PC-3 (cell line): Measurements from ENCODE around the gene EMILIN2. TPM values are rescaled to one million over a fixed set of nuclear protein-coding genes. Genes with fewer than 3 reads are reported as not detected.

Source experiments
- ATAC-seq: fragments of 200-7000 bp; cut with Tn5 transposase; 2 replicates; pipeline ENCODE4 v1.9.1; 2020; ENCODE audit warnings: mild to moderate bottlenecking, moderate library complexity
- BruUV-seq: library from RNA; stranded (reverse); fragments of 400-500 nt; replicated peaks from 2 replicates; lab custom pipeline; 2021; lab: Mats Ljungman, UMichigan
- CTCF ChIA-PET: fragments of 300-600 bp; sonication (Branson Sonifier 250); formaldehyde crosslinking; loops from one replicate; lab custom pipeline; 2022; ENCODE audit warnings: antibody characterized with exemption; lab: Charles Lee
- POLR2A ChIA-PET: fragments of 300-600 bp; sonication (Branson Sonifier 250); formaldehyde crosslinking; loops from one replicate; lab custom pipeline; 2022; ENCODE audit warnings: antibody characterized with exemption; ENCODE audit not compliant: unreplicated experiment; lab: Charles Lee
- DNase-seq: peaks from one replicate; pipeline ENCODE4 v3.0.0-alpha.2; 2015
- H2AFZ ChIP-seq: fragments of 300-600 bp; sonication (generic); 2 replicates; pipeline ENCODE4 v1.6.0; 2016; ENCODE audit warnings: antibody characterized with exemption, low read length
- H3F3A ChIP-seq: fragments of 300-600 bp; sonication (generic); one replicate; pipeline ENCODE4 v1.6.0; 2017; ENCODE audit warnings: antibody characterized with exemption, low read length, control low read depth, mild to moderate bottlenecking; ENCODE audit not compliant: unreplicated experiment
- H3K27ac ChIP-seq: fragments of 300-600 bp; sonication (generic); 2 replicates; pipeline ENCODE4 v1.5.1; 2016; ENCODE audit warnings: mild to moderate bottlenecking, low read length
- H3K27me3 ChIP-seq: fragments of 300-600 bp; sonication (generic); 2 replicates; pipeline ENCODE4 v1.6.1; 2016; ENCODE audit warnings: low read length, mixed read lengths
- H3K36me3 ChIP-seq: fragments of 300-600 bp; sonication (generic); 2 replicates; pipeline ENCODE4 v1.6.1; 2016; ENCODE audit warnings: low read depth, mixed run types, low read length, mixed read lengths
- H3K4me1 ChIP-seq: fragments of 300-600 bp; sonication (generic); 2 replicates; pipeline ENCODE4 v1.5.1; 2016; ENCODE audit warnings: low read length; ENCODE audit not compliant: insufficient read depth
- H3K4me2 ChIP-seq: fragments of 300-600 bp; sonication (generic); 2 replicates; pipeline ENCODE4 v1.6.0; 2016; ENCODE audit warnings: low read length
- H3K4me3 ChIP-seq: fragments of 300-600 bp; sonication (generic); 2 replicates; pipeline ENCODE4 v1.5.1; 2016; ENCODE audit warnings: mild to moderate bottlenecking, low read length, mixed read lengths
- H3K79me2 ChIP-seq: fragments of 300-600 bp; sonication (generic); 2 replicates; pipeline ENCODE4 v1.6.1; 2017; ENCODE audit warnings: low read length, mixed read lengths
- H3K9ac ChIP-seq: fragments of 300-600 bp; sonication (generic); 2 replicates; pipeline ENCODE4 v1.6.0; 2016; ENCODE audit warnings: mild to moderate bottlenecking, low read length
- H3K9me2 ChIP-seq: fragments of 300-600 bp; sonication (generic); replicated peaks from 2 replicates; pipeline ENCODE4 v1.6.1; 2016; ENCODE audit warnings: mixed run types, low read length, mixed read lengths
- H3K9me3 ChIP-seq: fragments of 300-600 bp; sonication (generic); 2 replicates; pipeline ENCODE4 v1.6.1; 2016; ENCODE audit warnings: low read length, mixed read lengths
- H4K20me1 ChIP-seq: fragments of 300-600 bp; sonication (generic); 2 replicates; pipeline ENCODE4 v1.6.1; 2016; ENCODE audit warnings: low read length, mixed read lengths
- EZH2 ChIP-seq: fragments of 300-600 bp; sonication (generic); IDR thresholded peaks from one replicate; pipeline ENCODE4 v1.6.1; 2017; ENCODE audit warnings: antibody characterized with exemption, mild to moderate bottlenecking, low read length; ENCODE audit not compliant: unreplicated experiment
- EZH2phosphoT487 ChIP-seq: fragments of 300-600 bp; sonication (generic); IDR thresholded peaks from 2 replicates; pipeline ENCODE4 v1.6.1; 2018; ENCODE audit warnings: mild to moderate bottlenecking, antibody characterized with exemption, low read length, borderline replicate concordance
- intact Hi-C: fragments of 100-400 bp; cut with micrococcal nuclease; formaldehyde crosslinking; loops from 2 replicates; pipeline ENCODE4 v1.9.0; 2023
- total RNA-seq: library from RNA; depleted of rRNA; stranded (reverse); fragments of >200 nt; gene quantifications from 2 replicates; pipeline ENCODE4 v1.2.3, GENCODE V29; 2014
- TF ChIP-seq, protein P1 (sequence below): fragments of 300-600 bp; sonication (generic); conservative IDR thresholded peaks from 2 replicates; pipeline ENCODE4 v1.5.1; 2017; ENCODE audit warnings: antibody characterized with exemption, low read depth, mild to moderate bottlenecking, low read length

Gene EMILIN2
- total RNA-seq, 1 experiment from 2014 or later, result 17.1 TPM

DNA sequence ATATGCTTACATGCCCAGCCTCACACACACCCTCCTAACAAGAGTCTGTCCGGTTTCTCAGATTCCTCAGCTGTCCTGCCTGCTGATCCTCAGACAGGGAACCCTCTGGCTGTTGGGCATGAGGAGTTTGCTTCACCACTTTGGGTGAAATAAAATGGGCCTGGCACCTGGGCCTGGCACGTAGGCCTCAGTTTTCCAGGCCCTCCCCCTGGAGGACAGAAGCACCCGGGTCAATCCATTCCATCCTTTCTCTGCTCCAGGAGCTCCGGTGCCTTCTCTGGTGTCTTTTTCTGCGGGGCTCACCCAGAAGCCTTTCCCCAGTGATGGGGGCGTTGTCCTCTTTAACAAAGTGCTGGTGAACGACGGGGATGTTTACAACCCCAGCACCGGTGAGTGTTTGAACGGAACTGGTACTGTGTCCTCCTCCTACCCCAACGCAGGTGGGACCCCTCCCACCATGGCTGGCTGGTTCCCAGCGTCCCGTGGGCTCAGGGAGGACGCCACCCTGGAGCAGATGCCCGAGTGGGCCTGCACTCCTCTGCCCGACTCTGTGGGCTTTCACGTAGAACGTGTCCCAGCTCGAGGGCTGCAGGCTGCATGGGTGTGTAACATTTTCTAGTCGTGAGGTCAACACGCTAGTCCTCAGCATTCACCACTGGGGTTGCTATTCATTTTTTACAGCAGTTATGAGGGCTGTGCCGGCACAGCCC is 62.8 kb downstream of the EMILIN2 start:
- ChIA-PET POLR2A (no interaction called here), CTCF (no interaction called here)
- intact Hi-C loops, result loop anchor here (10.0 kb wide), 1 partner anchor 105 kb away; no protein-coding TSS in a partner anchor

DNA sequence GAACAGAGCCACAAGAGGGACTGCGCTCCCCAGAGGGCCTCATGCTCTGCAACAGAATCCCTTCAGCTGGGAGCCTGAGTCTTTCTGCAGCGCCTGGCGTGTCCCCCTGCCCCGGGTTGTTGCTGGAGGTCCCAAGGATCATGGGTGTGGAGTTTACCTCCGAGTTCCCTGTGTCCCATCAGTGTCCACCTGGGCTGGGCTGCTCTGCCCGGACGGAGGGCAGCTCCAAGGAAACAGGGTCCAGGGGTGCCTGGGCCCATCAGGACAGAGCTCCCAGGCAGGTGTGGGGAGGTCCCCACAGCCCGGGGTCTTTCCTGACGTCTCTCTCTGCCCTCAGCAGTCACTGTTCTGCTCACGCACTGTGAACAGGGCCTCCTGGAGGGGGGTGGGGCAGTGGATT is 63.5 kb downstream of the EMILIN2 start:
- DNase-seq, result no peak
- Histone ChIP-seq H3K4me1 (peaks cover 6% of the 10 kb centered on the region; the same call in 1 of the 2 replicates), H3K9me3 (no peaks in the 10 kb centered on the region), H3K79me2 (peaks cover 15% of the 10 kb centered on the region), H3K4me3 (no peak overlapping the region), H3K36me3 (peaks cover 2% of the 10 kb centered on the region; the same call in 1 of the 2 replicates), H3K27ac (no peak overlapping the region), H3K4me2 (no peak overlapping the region), H3K9ac (no peak overlapping the region), H3K27me3 (0 out of 2 replicates have a peak, but pooled peaks cover 3% of the 10 kb centered on the region), H3K9me2 (no peaks in the 10 kb centered on the region), H4K20me1 (peaks cover 6% of the 10 kb centered on the region; the same call in 1 of the 2 replicates), H2AFZ (no peak overlapping the region), H3F3A (no peaks in the 10 kb centered on the region)
- POLR2A ChIA-PET, result no interaction called here
- CTCF ChIA-PET, result no interaction called here
- TF ChIP-seq, protein P1, sequence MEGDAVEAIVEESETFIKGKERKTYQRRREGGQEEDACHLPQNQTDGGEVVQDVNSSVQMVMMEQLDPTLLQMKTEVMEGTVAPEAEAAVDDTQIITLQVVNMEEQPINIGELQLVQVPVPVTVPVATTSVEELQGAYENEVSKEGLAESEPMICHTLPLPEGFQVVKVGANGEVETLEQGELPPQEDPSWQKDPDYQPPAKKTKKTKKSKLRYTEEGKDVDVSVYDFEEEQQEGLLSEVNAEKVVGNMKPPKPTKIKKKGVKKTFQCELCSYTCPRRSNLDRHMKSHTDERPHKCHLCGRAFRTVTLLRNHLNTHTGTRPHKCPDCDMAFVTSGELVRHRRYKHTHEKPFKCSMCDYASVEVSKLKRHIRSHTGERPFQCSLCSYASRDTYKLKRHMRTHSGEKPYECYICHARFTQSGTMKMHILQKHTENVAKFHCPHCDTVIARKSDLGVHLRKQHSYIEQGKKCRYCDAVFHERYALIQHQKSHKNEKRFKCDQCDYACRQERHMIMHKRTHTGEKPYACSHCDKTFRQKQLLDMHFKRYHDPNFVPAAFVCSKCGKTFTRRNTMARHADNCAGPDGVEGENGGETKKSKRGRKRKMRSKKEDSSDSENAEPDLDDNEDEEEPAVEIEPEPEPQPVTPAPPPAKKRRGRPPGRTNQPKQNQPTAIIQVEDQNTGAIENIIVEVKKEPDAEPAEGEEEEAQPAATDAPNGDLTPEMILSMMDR, result no peak
- TF ChIP-seq EZH2 (no peak), EZH2phosphoT487 (no peak)
- intact Hi-C loops, result no loop called here
- ATAC-seq, result no peak
- BruUV-seq, result no TSS peak

More for the DNA sequence above, 62.8 kb downstream of the EMILIN2 start:
- Histone ChIP-seq H3K9me2 (no peaks in the 10 kb centered on the region), H3K4me1 (peaks cover 6% of the 10 kb centered on the region; the same call in 1 of the 2 replicates), H3K79me2 (peaks cover 15% of the 10 kb centered on the region), H3K9me3 (no peaks in the 10 kb centered on the region), H3K4me3 (no peak overlapping the region), H4K20me1 (peaks cover 6% of the 10 kb centered on the region; the same call in 1 of the 2 replicates), H3K36me3 (peaks cover 2% of the 10 kb centered on the region; the same call in 1 of the 2 replicates), H2AFZ (no peak overlapping the region), H3K4me2 (no peak overlapping the region), H3K27ac (no peak overlapping the region), H3K27me3 (0 out of 2 replicates have a peak, but pooled peaks cover 3% of the 10 kb centered on the region), H3K9ac (no peak overlapping the region), H3F3A (no peaks in the 10 kb centered on the region)
- TF ChIP-seq, protein P1, result no peak
- TF ChIP-seq EZH2 (no peak), EZH2phosphoT487 (no peak)
- BruUV-seq, result no TSS peak
- DNase-seq (no peak), ATAC-seq (no peak)
